HCT116 (cell line): ENCODE data around the gene ZNF581.

Experiments used
- ATF3 ChIP-seq: IDR thresholded peaks from 2 replicates; pipeline ENCODE4 v1.6.1; 2012
- CTCF ChIP-seq, 3 experiments: fragments of 200-600 bp in 1 of 3; sonication (generic) in 1 of 3; IDR thresholded peaks in 2 of 3; conservative IDR thresholded peaks in 1 of 3; 2 replicates each; pipeline ENCODE4 v1.5.1; 2012 to 2017; ENCODE audit warnings: low read depth in 2 of 3, low read length in 2 of 3, antibody characterized with exemption in 1 of 3, borderline replicate concordance in 1 of 3, control low read depth in 1 of 3, mild to moderate bottlenecking in 1 of 3, mixed read lengths in 1 of 3, mixed run types in 1 of 3, moderate library complexity in 1 of 3; ENCODE audit not compliant: insufficient read depth in 1 of 3
- EGR1 ChIP-seq: IDR thresholded peaks from 2 replicates; pipeline ENCODE4 v1.6.1; 2012; ENCODE audit warnings: low read depth
- EZH2 ChIP-seq: fragments of 200-600 bp; sonication (generic); IDR thresholded peaks from 2 replicates; pipeline ENCODE4 v1.6.1; 2017; ENCODE audit warnings: antibody characterized with exemption, mixed run types
- MAX ChIP-seq: IDR thresholded peaks from 2 replicates; pipeline ENCODE4 v1.6.1; 2012
- POLR2AphosphoS5 ChIP-seq: IDR thresholded peaks from 2 replicates; pipeline ENCODE4 v1.6.1; 2011; ENCODE audit warnings: mild to moderate bottlenecking, low read depth, low read length, moderate library complexity
- SIN3A ChIP-seq: IDR thresholded peaks from 2 replicates; pipeline ENCODE4 v1.6.1; 2012; ENCODE audit warnings: low read depth
- ZBTB33 ChIP-seq: IDR thresholded peaks from 2 replicates; pipeline ENCODE4 v1.6.1; 2011; ENCODE audit warnings: mild to moderate bottlenecking, low read length, moderate library complexity; ENCODE audit not compliant: insufficient replicate concordance; ENCODE audit errors: extremely low read depth
- ZNF274 ChIP-seq: fragments of 200-500 bp; sonication (Bioruptor generic); IDR thresholded peaks from 2 replicates; pipeline ENCODE4 v1.6.1; 2014; ENCODE audit warnings: mild to moderate bottlenecking, low read depth, low read length, inconsistent platforms

- no peak for TF ChIP-seq POLR2AphosphoS5
- no peak for TF ChIP-seq CTCF (IDR thresholded peaks at IDR 0.05 in 2 of 3, conservative IDR thresholded peaks at IDR 0.05 in 1 of 3; ENCODE audit: borderline replicate concordance in 1 of 3, insufficient read depth in 1 of 3, low read depth in 2 of 3, low read length in 2 of 3)
- TF ChIP-seq EZH2, result no peak
- no peak for TF ChIP-seq ZBTB33
- TF ChIP-seq SIN3A, result no peak
- no peak for TF ChIP-seq MAX
- TF ChIP-seq ZNF274, result no peak
- no peak for TF ChIP-seq ATF3
- no peak for TF ChIP-seq EGR1
Observed at GRCh38 chr19:55693336-55693974, 50.0 kb downstream of the ZNF581 start.
